Measurements from ENCODE around the gene RSPH6A.
"Not testable (repeated sequence)": the region's sequence is repeated elsewhere in the genome, so short reads cannot be mapped to it uniquely, and the experiment has no call there.

Gene RSPH6A

DNA sequence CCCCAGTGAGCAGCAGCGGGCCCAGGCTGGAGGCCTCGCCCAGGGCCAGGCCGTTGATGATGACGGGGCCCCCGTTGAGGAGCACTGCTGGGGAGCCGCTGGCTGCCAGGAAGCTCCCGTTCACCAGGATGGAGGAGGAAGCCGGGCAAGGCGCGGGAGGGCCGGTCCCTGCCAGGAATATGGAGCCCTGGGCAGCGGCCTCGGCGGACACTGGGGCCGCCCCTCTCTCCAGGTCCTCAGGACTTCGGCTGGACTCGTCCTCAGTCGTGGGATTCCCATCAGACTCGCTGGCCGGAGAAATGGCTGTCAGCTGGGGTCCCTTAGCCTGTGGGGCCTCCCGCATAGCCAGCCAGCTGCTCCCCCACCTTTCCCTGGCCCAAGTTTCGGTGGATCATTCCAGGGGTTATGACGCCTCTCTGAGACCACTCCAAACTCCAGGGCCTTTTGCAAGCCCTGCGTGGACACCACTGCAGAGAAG, 48.2 kb downstream of the RSPH6A start:
- DNase-seq (ENCODE audit: low read depth in 2 of 2, low spot score in 1 of 2): no peak

DNA sequence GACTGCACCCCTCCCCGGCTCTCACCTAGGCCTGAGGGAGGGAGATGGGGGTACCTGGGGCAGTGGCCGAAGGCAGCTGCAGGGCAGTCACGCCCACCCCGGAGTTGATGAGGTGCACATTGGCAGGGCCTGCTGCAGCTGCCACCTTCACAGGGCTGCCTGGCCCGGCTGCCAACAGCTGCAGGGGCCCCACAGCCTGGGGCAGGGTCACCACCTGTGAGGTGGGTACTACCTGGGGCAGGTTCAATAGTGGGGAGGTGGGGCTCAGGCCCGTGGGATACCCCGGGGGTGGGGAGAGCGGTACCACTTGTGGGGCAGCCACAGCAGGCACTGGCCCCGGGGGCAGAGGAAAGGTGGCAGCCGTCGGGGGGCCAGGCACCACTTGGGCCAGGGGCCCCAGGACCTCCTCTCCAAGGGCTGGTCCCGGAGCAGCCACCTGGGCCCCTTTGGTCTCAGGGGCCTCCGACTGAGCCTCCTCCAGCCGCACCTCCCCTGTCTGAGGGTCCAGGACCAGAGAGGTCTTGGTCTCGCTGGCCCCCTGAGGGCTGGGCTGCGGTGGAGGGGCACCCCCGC, 48.7 kb downstream of the RSPH6A start:
- no peak for DNase-seq (ENCODE audit: low read depth in 2 of 2, low spot score in 1 of 2)

DNA sequence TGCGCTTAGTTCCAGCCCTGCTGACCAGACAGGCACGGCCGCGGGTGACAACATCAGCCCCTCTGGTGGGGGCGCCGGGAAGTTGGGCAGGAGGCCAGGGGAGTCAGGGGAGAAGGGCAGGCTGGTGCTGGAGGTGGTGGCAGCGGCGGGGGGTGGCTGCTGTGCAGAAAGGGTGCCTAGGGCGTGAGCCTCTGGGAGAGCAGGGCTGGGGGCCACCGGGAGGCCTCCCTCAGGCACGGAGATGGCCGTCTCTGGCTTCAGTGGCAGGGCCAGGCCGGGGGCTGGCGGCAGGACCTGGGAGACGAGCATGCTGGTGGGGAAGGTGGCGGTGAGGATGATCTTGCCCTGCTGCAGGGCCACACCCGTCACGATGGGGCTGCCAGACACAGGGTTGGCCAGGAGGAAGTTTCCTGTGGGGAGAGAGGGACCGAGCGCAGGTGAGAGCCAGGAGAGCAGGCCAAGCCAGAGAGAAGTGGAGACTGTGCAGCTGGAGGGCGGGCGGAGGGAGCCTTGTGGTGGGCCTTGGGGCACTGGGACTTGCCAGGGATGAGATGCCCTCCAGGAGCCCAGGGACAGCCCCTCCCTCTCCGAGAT, 49.3 kb downstream of the RSPH6A start:
- DNase-seq (ENCODE audit: low read depth in 2 of 2, low spot score in 1 of 2): no peak

DNA sequence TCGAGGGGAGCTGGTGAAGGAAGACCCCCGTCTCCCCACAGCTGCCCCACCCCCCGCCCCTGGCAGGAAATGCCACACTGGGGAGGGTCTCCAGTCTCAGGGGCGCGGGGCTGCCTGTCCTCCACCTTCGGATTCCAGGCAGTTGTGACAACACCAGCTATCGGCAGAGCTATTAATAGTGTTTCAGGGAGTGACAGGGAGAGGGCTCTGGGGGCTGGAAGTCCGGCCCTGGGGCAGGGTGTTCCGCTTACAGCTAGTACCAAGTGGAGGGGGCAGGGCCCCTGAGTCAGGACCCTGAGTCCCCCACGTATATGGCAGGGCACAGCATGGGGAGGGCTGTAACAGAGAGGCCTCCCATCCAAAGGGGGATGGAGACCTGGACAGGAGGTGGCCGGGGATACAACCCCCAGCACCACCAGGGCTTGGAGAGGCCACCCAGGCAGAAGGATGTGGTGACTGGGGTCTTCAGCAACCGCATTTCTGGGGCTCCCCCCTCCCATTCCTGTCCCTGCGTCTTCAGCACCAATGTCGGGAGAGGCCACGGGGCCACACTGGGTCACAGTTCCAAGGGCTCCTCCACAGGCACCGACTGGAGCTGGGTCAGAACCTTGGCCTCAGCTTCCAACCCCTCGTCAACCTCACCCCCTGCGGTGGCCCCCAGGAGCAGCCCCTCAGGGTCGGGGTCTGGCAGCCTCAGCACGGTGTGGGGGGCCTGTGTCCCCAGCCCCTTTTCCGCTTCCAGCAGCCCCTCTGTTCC, 50.0 kb downstream of the RSPH6A start:
- DNase-seq (ENCODE audit: low read depth in 2 of 2, low spot score in 1 of 2): no peak

DNA sequence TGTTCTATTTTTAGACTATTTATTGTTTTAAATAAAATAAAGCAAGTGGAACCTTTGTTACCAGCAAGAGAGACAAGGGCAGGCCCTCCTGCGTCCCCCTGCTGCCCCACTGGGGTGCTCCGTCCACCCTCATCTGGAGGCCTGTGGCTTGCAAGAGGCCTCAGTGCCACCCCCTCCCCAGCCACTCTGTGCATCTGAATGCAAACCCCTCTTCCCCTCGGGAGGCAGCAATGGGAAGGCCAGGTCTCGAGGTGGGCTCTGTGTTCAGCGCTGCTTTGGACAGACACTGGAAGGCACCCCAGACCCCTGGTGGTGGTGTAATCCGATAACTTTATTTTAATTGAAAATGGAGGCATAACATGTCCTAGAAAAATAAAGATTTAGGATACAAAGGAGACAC, 50.6 kb downstream of the RSPH6A start:
- no peak for DNase-seq (ENCODE audit: low read depth in 2 of 2, low spot score in 1 of 2)

DNA sequence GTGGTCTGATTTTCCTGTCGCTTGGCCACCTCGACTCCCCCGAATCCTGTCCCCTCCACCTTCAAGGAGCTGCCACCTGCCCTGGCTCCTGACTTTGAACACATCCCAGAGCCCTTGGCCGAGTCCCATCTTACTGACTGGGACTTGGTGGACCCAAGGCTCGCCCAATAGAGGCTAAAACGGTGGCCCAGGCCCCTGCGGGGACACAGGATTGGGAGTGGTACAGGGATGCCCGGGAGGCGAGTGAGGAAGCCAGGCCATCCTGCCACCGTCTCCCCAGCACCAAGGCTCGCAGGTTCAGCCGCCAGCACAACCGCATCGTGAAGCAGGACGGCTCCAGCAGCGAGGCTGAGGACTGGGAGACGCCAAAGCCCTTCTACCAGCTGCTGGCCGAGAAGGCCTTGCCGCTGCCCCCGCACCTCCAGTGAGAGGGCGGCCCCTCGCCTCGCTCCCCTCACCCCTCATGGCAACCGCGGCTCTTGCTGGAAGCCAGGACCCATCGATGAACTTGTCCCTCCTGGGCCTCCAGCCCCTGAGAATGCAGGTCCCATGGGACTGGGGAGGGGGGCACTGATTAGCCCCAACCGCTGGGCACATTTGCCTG, 51.3 kb downstream of the RSPH6A start:
- DNase-seq (ENCODE audit: low read depth in 2 of 2, low spot score in 1 of 2): no peak

DNA sequence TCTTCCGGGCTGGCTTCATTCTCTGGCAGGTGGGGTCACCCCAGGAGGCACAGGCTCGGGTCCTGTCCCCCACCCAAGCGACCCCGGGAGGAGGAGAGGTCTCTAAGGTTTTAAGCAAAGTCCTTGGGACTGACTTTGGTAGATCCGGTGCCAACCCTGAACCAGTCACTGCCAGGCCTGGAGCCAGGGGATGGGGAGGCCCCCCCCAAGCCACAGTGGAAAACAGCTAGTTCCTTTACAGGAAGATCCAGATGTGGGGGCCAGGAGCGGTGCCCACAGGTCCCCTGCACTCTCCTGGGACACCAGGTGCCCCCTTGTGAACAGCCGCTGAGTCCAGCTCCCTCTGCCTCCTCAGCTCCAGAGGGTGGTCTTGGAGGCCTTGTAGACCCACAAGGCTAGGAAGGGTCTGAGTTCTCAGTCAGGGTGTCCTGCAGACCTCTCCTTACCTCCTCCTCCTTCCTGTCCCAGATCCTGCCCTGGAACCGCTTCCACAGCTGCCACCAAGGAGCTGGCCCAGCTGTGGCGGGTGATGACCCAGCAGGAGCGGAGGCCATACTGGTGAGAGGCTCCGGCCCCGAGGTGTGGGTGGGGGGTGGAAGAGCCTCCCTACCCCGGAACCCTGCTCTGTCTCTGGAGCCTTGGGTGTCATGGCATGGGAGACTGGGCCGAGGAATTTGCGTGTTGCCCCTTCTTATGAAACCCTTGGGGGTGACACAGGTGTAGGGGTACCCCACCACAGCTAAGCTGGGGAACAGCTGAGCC, 52.1 kb downstream of the RSPH6A start:
- no peak for DNase-seq (ENCODE audit: low read depth in 2 of 2, low spot score in 1 of 2)

DNA sequence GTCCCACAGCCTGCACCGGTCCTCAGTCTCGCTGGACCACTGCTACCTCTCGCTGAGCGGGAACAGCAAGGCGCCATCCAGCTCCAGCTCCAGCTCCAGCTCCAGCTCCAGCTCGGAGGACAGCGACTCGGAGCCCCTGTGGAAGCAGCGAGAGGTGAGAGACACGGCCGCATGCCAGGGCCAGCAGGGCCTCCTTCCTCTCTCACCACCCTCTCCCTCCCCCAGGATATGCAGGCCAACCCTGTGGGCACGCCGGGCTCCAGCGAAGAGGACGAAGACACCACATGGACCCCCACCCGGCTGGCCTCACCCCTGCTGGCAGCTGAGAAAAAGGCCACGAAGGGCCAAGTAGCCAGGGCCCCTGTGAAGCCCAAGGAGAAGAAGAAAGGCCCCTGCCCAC, 53.4 kb downstream of the RSPH6A start:
- no peak for DNase-seq (ENCODE audit: low read depth in 2 of 2, low spot score in 1 of 2)

DNA sequence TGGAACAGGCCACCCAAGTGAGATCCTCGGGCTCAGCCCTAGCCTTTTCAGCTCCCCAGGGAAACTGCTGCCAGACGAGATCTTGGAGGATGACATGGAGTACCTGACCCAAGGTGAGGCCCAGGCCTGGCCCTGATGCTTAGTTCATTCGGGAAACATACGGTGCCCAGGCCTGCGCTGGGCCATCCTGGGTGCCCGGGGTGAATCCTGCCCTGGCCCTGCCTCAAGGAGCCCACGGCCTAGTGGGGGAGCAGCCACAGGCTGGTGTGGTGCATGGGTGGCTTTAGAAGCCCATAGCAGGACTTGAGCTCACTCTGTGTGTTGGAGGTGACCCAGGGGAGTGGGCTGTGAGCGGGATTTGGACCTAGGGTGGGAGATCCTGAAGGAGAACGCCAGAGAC, 56.2 kb downstream of the RSPH6A start:
- no peak for DNase-seq (ENCODE audit: low read depth in 2 of 2, low spot score in 1 of 2)

DNA sequence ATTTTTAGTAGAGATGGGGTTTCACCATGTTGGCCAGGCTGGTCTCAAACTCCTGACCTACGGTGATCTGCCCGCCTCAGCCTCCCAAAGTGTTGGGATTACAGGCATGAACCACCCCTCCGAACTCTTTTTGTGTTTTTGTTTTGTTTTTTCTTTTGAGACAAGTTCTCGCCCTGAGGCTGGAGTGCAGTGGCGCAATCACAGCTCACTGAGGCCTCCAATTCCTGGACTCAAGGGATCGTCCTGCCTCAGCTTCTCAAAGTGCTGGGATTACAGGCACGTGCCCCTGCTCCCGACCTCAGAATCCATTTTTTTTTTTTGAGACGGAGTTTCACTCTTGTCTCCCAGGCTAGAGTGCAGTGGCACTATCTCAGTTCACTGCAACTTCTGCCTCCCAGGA, 57.4 kb downstream of the RSPH6A start:
- DNase-seq (ENCODE audit: low read depth in 2 of 2, low spot score in 1 of 2): no peak

DNA sequence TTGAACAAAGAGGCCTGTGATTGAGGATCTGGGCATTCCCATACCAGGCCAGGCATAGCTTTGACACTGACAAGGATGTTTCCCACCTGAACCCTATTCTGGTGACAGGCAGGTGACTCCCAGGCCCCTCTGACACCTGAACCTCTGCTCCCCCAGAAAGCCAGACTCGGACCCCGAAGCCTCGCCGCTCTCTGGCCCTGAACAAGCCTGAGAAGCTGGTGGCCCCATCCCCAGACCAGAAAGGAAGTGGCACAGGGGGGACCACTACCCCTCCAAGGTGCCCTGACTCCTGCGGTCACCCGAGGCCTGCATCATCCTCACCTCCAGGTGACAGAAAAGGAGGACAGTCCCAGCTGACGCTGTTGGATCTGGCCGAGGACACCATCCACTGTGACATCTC, 60.8 kb downstream of the RSPH6A start:
- DNase-seq (ENCODE audit: low read depth in 2 of 2, low spot score in 1 of 2): no peak

DNA sequence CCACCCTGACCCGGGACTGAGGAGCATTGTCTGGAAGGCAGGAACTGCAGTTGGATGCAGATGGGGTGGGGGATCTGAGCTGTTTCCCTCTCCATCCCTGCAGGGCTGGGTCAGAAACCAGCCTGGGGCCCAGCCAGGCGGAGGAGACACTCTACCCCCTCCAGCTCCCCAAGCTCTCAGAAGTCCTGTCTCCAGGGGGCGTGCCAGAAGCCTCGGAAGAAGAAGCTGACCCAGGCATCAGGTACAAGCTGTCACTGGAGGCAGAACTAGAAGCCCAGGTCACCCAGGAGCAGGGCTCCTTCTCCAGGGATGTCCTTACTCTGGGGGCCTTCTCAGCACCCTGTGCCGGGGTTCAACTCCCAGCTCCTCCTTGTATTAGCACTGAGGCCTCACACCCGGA, 61.6 kb downstream of the RSPH6A start:
- no peak for DNase-seq (ENCODE audit: low read depth in 2 of 2, low spot score in 1 of 2)

DNA sequence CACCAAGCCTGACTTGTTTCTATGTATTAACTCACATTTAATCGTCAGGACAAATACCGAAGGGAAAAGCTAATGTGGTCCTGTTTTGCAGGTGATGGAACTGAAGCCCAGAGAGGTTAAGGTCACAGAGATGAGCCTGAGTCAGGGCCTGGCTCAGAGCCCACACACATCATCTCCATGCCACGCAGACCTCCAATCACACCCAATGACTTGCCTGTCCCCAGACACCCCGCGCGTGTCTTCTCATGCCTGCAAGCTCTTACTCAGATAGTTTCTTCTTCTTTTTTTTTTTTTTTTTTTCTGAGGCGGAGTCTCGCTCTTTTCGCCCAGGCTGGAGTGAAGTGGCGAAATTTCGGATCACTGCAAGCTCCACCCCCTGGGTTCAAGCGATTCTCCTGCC, 62.5 kb downstream of the RSPH6A start:
- no peak for DNase-seq (ENCODE audit: low read depth in 2 of 2, low spot score in 1 of 2)

DNA sequence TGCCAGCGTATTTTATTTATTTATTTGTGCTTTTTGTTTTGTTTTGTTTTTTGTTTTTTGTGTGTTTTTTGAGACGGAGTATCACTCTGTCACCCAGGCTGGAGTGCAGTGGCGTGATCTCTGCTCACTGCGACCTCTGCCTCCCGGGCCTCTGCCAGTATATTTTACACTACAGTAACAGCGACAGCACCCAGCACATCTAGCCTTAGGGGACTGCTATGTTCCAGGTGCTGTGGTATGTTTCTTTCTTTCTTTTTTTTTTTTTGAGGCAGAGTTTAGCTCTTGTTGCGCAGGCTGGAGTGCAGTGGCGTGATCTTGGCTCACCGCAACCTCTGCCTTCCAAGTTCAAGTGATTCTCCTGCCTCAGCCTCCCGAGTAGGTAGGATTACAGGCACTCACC, 63.6 kb downstream of the RSPH6A start:
- DNase-seq (ENCODE audit: low read depth in 2 of 2, low spot score in 1 of 2): not testable (repeated sequence)

DNA sequence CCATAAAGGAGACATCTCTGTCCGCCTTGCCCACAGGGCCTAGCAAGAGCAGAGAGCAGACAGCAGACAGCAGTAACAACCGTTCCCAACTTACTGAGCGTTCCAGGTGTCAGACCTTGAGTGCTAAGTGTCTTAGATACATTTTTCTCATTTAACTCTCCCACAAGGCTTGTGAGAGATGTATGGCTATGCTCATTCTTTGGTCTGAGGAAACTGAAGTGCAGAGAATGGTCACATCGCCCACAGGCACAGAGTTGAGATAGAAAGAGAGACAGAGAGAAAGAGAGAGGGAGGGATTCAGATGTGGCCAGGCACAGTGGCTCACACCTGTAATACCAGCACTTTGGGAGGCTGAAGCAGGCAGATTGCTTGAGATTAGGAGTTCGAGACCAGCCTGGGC, 67.6 kb downstream of the RSPH6A start:
- no peak for DNase-seq (ENCODE audit: low read depth in 2 of 2, low spot score in 1 of 2)

DNA sequence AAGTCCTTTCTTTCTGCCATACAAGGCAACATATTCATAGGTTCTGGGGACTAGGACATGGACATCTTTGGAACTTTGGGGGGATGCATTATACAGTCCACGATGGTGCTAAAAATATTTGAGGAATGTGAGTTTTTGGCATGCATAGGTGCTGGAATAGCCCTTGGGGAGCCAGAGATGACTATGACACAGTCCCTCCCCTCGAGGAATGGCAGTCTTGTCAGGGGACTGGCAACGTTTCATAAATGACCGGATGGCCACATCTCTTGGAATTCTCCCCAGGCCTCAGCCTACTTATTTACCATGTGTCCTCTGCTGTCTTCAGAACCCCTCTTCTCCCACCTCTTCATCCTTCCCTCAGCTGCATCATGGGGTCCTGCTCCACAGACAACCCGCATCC, 68.2 kb downstream of the RSPH6A start:
- DNase-seq (ENCODE audit: low read depth in 2 of 2, low spot score in 1 of 2): no peak

All from stimulated activated CD8-positive, alpha-beta memory T cell treated with anti-CD3 and anti-CD28 coated beads, Interleukin-4, amount 100 ng/mL, for 4 hours (primary cell).